Lower leg skin (tissue), 3 donors: Measurements from ENCODE around the gene SLC25A25.

Source experiments
- POLR2A ChIP-seq, 2 donors: fragments of 450-650 bp; IDR thresholded peaks; one replicate each; pipeline ENCODE4 v1.6.1; 2016 to 2017; ENCODE audit warnings: antibody characterized with exemption in 2 of 2, mild to moderate bottlenecking in 1 of 2, moderate library complexity in 1 of 2
- TF ChIP-seq, protein P1 (sequence below), 3 donors: fragments of 450-650 bp; IDR thresholded peaks; one replicate each; pipeline ENCODE4 v1.5.1; 2016; ENCODE audit warnings: antibody characterized with exemption in 3 of 3, mild to moderate bottlenecking in 3 of 3, moderate library complexity in 2 of 3

DNA sequence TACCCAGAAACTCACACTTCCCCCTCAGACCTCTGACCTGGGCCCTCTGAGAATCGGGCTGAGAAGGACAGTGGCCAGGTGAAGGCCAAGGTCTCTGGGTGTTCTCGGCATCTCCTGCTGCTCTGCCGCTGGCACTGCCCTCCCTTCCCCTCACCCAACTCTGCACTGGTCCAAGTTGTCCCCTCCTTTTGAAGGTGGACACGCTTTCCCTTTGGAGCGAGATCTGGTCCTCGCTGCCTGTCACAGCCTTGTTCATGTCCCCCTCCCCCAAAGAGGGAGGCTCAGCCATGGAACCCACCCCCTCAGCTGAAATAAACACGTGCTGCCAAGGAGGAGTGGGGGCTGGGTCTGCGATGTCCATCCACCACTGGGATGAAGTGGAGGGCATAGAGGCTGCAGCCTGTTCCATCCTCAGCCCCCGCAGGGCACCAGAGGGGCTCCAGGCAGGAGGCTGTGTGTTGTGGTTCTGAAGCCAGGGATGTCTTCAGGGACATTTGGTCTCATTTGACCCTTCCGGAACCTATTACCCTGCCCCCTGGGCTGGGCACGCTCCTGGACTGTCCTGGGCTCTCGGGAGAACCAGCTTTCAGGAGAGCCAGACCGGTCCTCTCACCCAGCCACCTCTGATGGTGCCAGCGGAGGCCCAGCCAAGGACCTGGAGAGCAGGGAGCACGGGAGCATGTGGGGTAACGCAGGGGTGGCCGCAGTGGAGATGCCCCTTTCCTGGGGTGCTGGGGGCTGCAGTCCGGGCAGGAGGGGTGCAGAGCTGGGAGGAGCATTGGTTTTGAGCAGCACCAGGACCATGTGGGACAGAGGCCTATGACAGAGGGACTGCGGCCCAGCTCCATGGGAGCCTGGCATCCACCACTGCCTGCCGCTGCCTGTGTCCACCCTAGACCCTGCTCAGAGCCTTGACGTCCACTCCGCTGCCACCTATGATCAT, 76.5 kb downstream of the SLC25A25 start:
- no peak for TF ChIP-seq POLR2A (IDR thresholded peaks at IDR 0.05)
- TF ChIP-seq, protein P1, sequence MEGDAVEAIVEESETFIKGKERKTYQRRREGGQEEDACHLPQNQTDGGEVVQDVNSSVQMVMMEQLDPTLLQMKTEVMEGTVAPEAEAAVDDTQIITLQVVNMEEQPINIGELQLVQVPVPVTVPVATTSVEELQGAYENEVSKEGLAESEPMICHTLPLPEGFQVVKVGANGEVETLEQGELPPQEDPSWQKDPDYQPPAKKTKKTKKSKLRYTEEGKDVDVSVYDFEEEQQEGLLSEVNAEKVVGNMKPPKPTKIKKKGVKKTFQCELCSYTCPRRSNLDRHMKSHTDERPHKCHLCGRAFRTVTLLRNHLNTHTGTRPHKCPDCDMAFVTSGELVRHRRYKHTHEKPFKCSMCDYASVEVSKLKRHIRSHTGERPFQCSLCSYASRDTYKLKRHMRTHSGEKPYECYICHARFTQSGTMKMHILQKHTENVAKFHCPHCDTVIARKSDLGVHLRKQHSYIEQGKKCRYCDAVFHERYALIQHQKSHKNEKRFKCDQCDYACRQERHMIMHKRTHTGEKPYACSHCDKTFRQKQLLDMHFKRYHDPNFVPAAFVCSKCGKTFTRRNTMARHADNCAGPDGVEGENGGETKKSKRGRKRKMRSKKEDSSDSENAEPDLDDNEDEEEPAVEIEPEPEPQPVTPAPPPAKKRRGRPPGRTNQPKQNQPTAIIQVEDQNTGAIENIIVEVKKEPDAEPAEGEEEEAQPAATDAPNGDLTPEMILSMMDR (IDR thresholded peaks at IDR 0.05): no peak
